Neuronal stem cell (in vitro differentiated cells): ENCODE results near the gene DNAH17.

ENCODE experiments used
- DNase-seq: peaks from one replicate; pipeline ENCODE4 v3.0.0-alpha.2; 2013; ENCODE audit warnings: low spot score
- H2AFZ ChIP-seq: one replicate; pipeline ENCODE4 v1.6.1; 2013; ENCODE audit warnings: mild to moderate bottlenecking, low read length, inconsistent platforms
- H2AK5ac ChIP-seq: 2 replicates; pipeline ENCODE4 v1.6.1; 2013; ENCODE audit warnings: low read depth, mild to moderate bottlenecking, inconsistent platforms, low read length, moderate library complexity, mixed read lengths
- H2BK120ac ChIP-seq: 2 replicates; pipeline ENCODE4 v1.6.1; 2013; ENCODE audit warnings: low read depth, mild to moderate bottlenecking, inconsistent platforms, low read length, moderate library complexity, mixed read lengths
- H2BK12ac ChIP-seq: one replicate; pipeline ENCODE4 v1.6.1; 2013; ENCODE audit warnings: low read length, inconsistent platforms
- H2BK15ac ChIP-seq: 2 replicates; pipeline ENCODE4 v1.6.1; 2013; ENCODE audit warnings: mild to moderate bottlenecking, low read length, inconsistent platforms, mixed read lengths
- H2BK5ac ChIP-seq: one replicate; pipeline ENCODE4 v1.6.1; 2013; ENCODE audit warnings: inconsistent platforms, mild to moderate bottlenecking, low read length, moderate library complexity
- H3K14ac ChIP-seq: one replicate; pipeline ENCODE4 v1.6.1; 2013; ENCODE audit warnings: low read length, inconsistent platforms
- H3K18ac ChIP-seq: 2 replicates; pipeline ENCODE4 v1.6.1; 2013; ENCODE audit warnings: low read length, inconsistent platforms
- H3K23ac ChIP-seq: 2 replicates; pipeline ENCODE4 v1.6.1; 2013; ENCODE audit warnings: low read depth, mild to moderate bottlenecking, mixed read lengths, low read length, inconsistent platforms; ENCODE audit not compliant: poor library complexity
- H3K27ac ChIP-seq: replicated peaks from 3 replicates; pipeline ENCODE4 v1.5.1; 2013; ENCODE audit warnings: low read length, inconsistent platforms
- H3K27me3 ChIP-seq, 3 experiments: 2 replicates each; pipeline ENCODE4 v1.6.1; 2013; ENCODE audit warnings: low read length in 3 of 3, mild to moderate bottlenecking in 2 of 3, inconsistent platforms in 1 of 3, low read depth in 1 of 3, mixed read lengths in 1 of 3, moderate library complexity in 1 of 3; ENCODE audit not compliant: control insufficient read depth in 3 of 3, insufficient read depth in 3 of 3
- H3K36me3 ChIP-seq, 2 donors: replicated peaks in 1 of 2; 2 replicates each; pipeline ENCODE4 v1.6.1; 2013; ENCODE audit warnings: low read length in 2 of 2; ENCODE audit not compliant: control insufficient read depth in 2 of 2, insufficient read depth in 2 of 2
- H3K4ac ChIP-seq: 2 replicates; pipeline ENCODE4 v1.6.1; 2013; ENCODE audit warnings: inconsistent platforms, mild to moderate bottlenecking, low read length, moderate library complexity
- H3K4me1 ChIP-seq, 2 donors: 1 replicate in 1 of 2; 2 replicates in 1 of 2; pipeline ENCODE4 v1.6.1; 2013; ENCODE audit warnings: low read length in 2 of 2, low read depth in 1 of 2; ENCODE audit not compliant: control insufficient read depth in 2 of 2, insufficient read depth in 1 of 2
- H3K4me2 ChIP-seq: one replicate; pipeline ENCODE4 v1.6.1; 2013; ENCODE audit warnings: mild to moderate bottlenecking, low read length, inconsistent platforms; ENCODE audit not compliant: insufficient read depth, poor library complexity, severe bottlenecking
- H3K4me3 ChIP-seq, 2 donors: 2 replicates each; pipeline ENCODE4 v1.5.1; 2013; ENCODE audit warnings: low read length in 2 of 2, mild to moderate bottlenecking in 2 of 2, inconsistent platforms in 1 of 2, moderate library complexity in 1 of 2
- H3K79me1 ChIP-seq: one replicate; pipeline ENCODE4 v1.6.1; 2013; ENCODE audit warnings: low read depth, mild to moderate bottlenecking, inconsistent platforms, low read length, moderate library complexity
- H3K9ac ChIP-seq: one replicate; pipeline ENCODE4 v1.6.1; 2013; ENCODE audit warnings: mild to moderate bottlenecking, low read depth, low read length, inconsistent platforms; ENCODE audit not compliant: poor library complexity
- H3K9me3 ChIP-seq, 2 donors: replicated peaks in 1 of 2; 2 replicates each; pipeline versions ENCODE3 to v1.6.1; 2013; ENCODE audit warnings: low read length in 2 of 2, mild to moderate bottlenecking in 2 of 2, inconsistent platforms in 1 of 2, low read depth in 1 of 2, mixed read lengths in 1 of 2, moderate library complexity in 1 of 2; ENCODE audit not compliant: control insufficient read depth in 2 of 2, insufficient read depth in 1 of 2
- H4K8ac ChIP-seq: one replicate; pipeline ENCODE4 v1.6.1; 2013; ENCODE audit warnings: low read depth, mild to moderate bottlenecking, inconsistent platforms, low read length, moderate library complexity
- H4K91ac ChIP-seq: one replicate; pipeline ENCODE4 v1.6.1; 2013; ENCODE audit warnings: low read length, low read depth, mild to moderate bottlenecking, inconsistent platforms; ENCODE audit not compliant: poor library complexity
- WGBS, 2 donors: extraction: QIAGEN DNeasy Blood & Tissue Kit; methylation state at CpG; one replicate each; pipeline ENCODE4 v1.1.7; 2013; ENCODE audit warnings: missing lambda C conversion rate in 2 of 2, mixed read lengths in 1 of 2; ENCODE audit not compliant: insufficient read length in 2 of 2, insufficient replicate concordance in 1 of 2; ENCODE audit errors: extremely low coverage in 2 of 2; 5-methylcytosine and 5-hydroxymethylcytosine counted together

Gene DNAH17

GRCh38 chr17:78433013-78433727 is 144.0 kb downstream of the DNAH17 start:
- Histone ChIP-seq H3K4ac (no peak overlapping the region), H2AK5ac (peak overlapping the region; percentile 68), H3K4me2 (no peak overlapping the region), H2BK5ac (no peak overlapping the region), H3K4me3 (no peak overlapping the region), H2AFZ (no peak overlapping the region), H2BK120ac (no peak overlapping the region), H2BK15ac (no peak overlapping the region), H3K79me1 (no peaks in the 10 kb centered on the region), H3K4me1 (peaks cover 5 to 20% of the 10 kb centered on the region in 2 donors), H3K9ac (no peak overlapping the region), H3K36me3 (peaks cover 6 to 16% of the 10 kb centered on the region in 2 donors), H2BK12ac (no peak overlapping the region), H3K14ac (peak overlapping the region; percentile 90), H3K18ac (peak overlapping the region; percentile 24), H3K27ac (no peak overlapping the region), H3K9me3 (no peaks in the 10 kb centered on the region), H4K91ac (no peak overlapping the region), H4K8ac (no peak overlapping the region), H3K23ac (no peak overlapping the region), H3K27me3 (no peaks in the 10 kb centered on the region)
- WGBS, 2 donors: no CpG with 5 or more reads among the region's 20 CpGs
- DNase-seq: no peak

- no peak overlapping the region for H3K4me2 ChIP-seq
- no peak overlapping the region for H2BK12ac ChIP-seq
- no peaks in the 10 kb centered on the region for H3K27me3 ChIP-seq
- no peaks in the 10 kb centered on the region for H3K79me1 ChIP-seq
- H3K27ac ChIP-seq: no peak overlapping the region
- no peaks in the 10 kb centered on the region for H3K9me3 ChIP-seq
- DNase-seq: no peak
- H3K4me1 ChIP-seq: peaks cover 5 to 22% of the 10 kb centered on the region in 2 donors
- peak overlapping the region; percentile 79 for H3K14ac ChIP-seq
- peaks cover 6 to 18% of the 10 kb centered on the region in 2 donors for H3K36me3 ChIP-seq
- H3K4me3 ChIP-seq: peak overlapping the region in 1 of 2 donors; percentile 32
- no peak overlapping the region for H2BK120ac ChIP-seq
- no peak overlapping the region for H2BK15ac ChIP-seq
- no peak overlapping the region for H2AFZ ChIP-seq
- H4K91ac ChIP-seq: no peak overlapping the region
- H3K18ac ChIP-seq: no peak overlapping the region
- H2AK5ac ChIP-seq: peak overlapping the region; percentile 68
- H2BK5ac ChIP-seq: no peak overlapping the region
- H4K8ac ChIP-seq: no peak overlapping the region
- no CpG with 5 or more reads among the region's 21 CpGs for WGBS, 2 donors
- no peak overlapping the region for H3K4ac ChIP-seq
- peak overlapping the region; percentile 15 for H3K9ac ChIP-seq
- H3K23ac ChIP-seq: no peak overlapping the region
These were observed 144.8 kb downstream of the DNAH17 start for GRCh38 chr17:78432226-78433012.

- Histone ChIP-seq H2BK15ac (no peak overlapping the region), H3K18ac (no peak overlapping the region), H2AFZ (no peak overlapping the region), H3K27ac (peak overlapping the region; percentile 15), H3K23ac (no peak overlapping the region), H3K9me3 (no peaks in the 10 kb centered on the region), H3K27me3 (no peaks in the 10 kb centered on the region), H3K4ac (no peak overlapping the region), H3K4me2 (no peak overlapping the region), H4K8ac (no peak overlapping the region), H3K79me1 (no peaks in the 10 kb centered on the region), H2BK12ac (no peak overlapping the region), H3K4me1 (peaks cover 5 to 22% of the 10 kb centered on the region in 2 donors), H4K91ac (no peak overlapping the region), H3K14ac (peak overlapping the region; percentile 73), H2BK5ac (no peak overlapping the region), H3K9ac (no peak overlapping the region), H2AK5ac (no peak overlapping the region), H3K36me3 (peaks cover 10 to 26% of the 10 kb centered on the region in 2 donors), H3K4me3 (no peak overlapping the region), H2BK120ac (no peak overlapping the region)
- no CpG with 5 or more reads among the region's 11 CpGs for WGBS, 2 donors
- DNase-seq: no peak
These were observed 145.6 kb downstream of the DNAH17 start for GRCh38 chr17:78431692-78431958.

GRCh38 chr17:78430892-78431691 is 146.1 kb downstream of the DNAH17 start:
- no peak overlapping the region for H3K4me2 ChIP-seq
- no peak overlapping the region for H3K23ac ChIP-seq
- H3K27ac ChIP-seq: peak overlapping the region; percentile 15
- peak overlapping the region; percentile 73 for H3K14ac ChIP-seq
- no peak overlapping the region for H3K4ac ChIP-seq
- no peak overlapping the region for H2BK120ac ChIP-seq
- H4K91ac ChIP-seq: no peak overlapping the region
- H3K79me1 ChIP-seq: no peaks in the 10 kb centered on the region
- H3K9me3 ChIP-seq: no peaks in the 10 kb centered on the region
- H3K27me3 ChIP-seq: no peaks in the 10 kb centered on the region
- DNase-seq: no peak
- H3K18ac ChIP-seq: no peak overlapping the region
- H2BK12ac ChIP-seq: no peak overlapping the region
- no peak overlapping the region for H3K4me3 ChIP-seq
- H4K8ac ChIP-seq: no peak overlapping the region
- no peak overlapping the region for H2AK5ac ChIP-seq
- WGBS, 2 donors: no CpG with 5 or more reads among the region's 20 CpGs
- peaks cover 11 to 31% of the 10 kb centered on the region in 2 donors for H3K36me3 ChIP-seq
- H3K9ac ChIP-seq: no peak overlapping the region
- H2AFZ ChIP-seq: no peak overlapping the region
- peaks cover 5 to 22% of the 10 kb centered on the region in 2 donors for H3K4me1 ChIP-seq
- H2BK5ac ChIP-seq: no peak overlapping the region
- H2BK15ac ChIP-seq: no peak overlapping the region
